HCT116 (cell line): ENCODE measurements around the gene RAD23A. TPM values are rescaled to one million over a fixed set of nuclear protein-coding genes. Genes with fewer than 3 reads are reported as not detected.

Experiments
- ATAC-seq: fragments of 200-7000 bp; cut with Tn5 transposase; 2 replicates; pipeline ENCODE4 v1.9.1; 2020; ENCODE audit warnings: mild to moderate bottlenecking, moderate library complexity
- BruUV-seq: library from RNA; stranded (reverse); fragments of 400-500 nt; replicated peaks from 2 replicates; lab custom pipeline; 2021; lab: Mats Ljungman, UMichigan
- CTCF ChIA-PET: fragments of 300-600 bp; sonication (Branson Sonifier 250); formaldehyde crosslinking; loops from one replicate; lab custom pipeline; 2021; ENCODE audit warnings: antibody characterized with exemption; lab: Charles Lee
- POLR2A ChIA-PET: fragments of 300-600, 350-600 bp; sonication (Branson Sonifier 250); formaldehyde crosslinking; loops from one replicate; lab custom pipeline; 2021; ENCODE audit warnings: antibody characterized with exemption; lab: Charles Lee
- RAD21 ChIA-PET, 2 experiments: fragments of 300-600 bp; sonication (Branson Sonifier 250); formaldehyde crosslinking; loops; one replicate each; lab custom pipeline; 2023; ENCODE audit warnings: low total read pairs in 2 of 2; ENCODE audit not compliant: uncharacterized antibody in 2 of 2, unreplicated experiment in 2 of 2, low non-redundant PET in 1 of 2; lab: Charles Lee
- DNase-seq: peaks from one replicate; pipeline ENCODE4 v3.0.0-alpha.2; 2010; ENCODE audit warnings: low read depth, low spot score
- H2AFZ ChIP-seq: fragments of 200-600 bp; shearing (Covaris generic), sonication (generic); 2 replicates; pipeline ENCODE4 v1.6.1; 2017; ENCODE audit warnings: low read depth, mixed run types, mixed read lengths, antibody characterized with exemption, low read length; ENCODE audit not compliant: poor library complexity, severe bottlenecking
- H3K27ac ChIP-seq: 2 replicates; pipeline ENCODE4 v1.5.1; 2012; ENCODE audit warnings: low read depth, low read length
- H3K27me3 ChIP-seq: fragments of 200-600 bp; sonication (generic); 2 replicates; pipeline ENCODE4 v1.6.1; 2016; ENCODE audit warnings: mixed run types, low read length, mixed read lengths; ENCODE audit not compliant: insufficient read depth
- H3K36me3 ChIP-seq, 2 experiments: fragments of 200-500 bp in 1 of 2; fragments of 200-600 bp in 1 of 2; sonication (Bioruptor generic) in 1 of 2; sonication (generic) in 1 of 2; 2 replicates each; pipeline versions ENCODE4 v1.5.1 to v1.6.1; 2014 to 2016; ENCODE audit warnings: low read length in 2 of 2, inconsistent platforms in 1 of 2, mixed read lengths in 1 of 2, mixed run types in 1 of 2; ENCODE audit not compliant: insufficient read depth in 2 of 2, control insufficient read depth in 1 of 2
- H3K4me1 ChIP-seq, 2 experiments: fragments of 200-600 bp in 1 of 2; sonication (generic) in 1 of 2; 2 replicates each; pipeline versions ENCODE4 v1.5.1 to v1.6.1; 2012 to 2017; ENCODE audit warnings: low read length in 2 of 2, inconsistent platforms in 1 of 2, mild to moderate bottlenecking in 1 of 2, mixed read lengths in 1 of 2, mixed run types in 1 of 2, moderate library complexity in 1 of 2; ENCODE audit not compliant: insufficient read depth in 2 of 2, control insufficient read depth in 1 of 2
- H3K4me2 ChIP-seq: fragments of 200-600 bp; sonication (generic); 2 replicates; pipeline ENCODE4 v1.6.1; 2017; ENCODE audit warnings: mixed run types, low read length, mixed read lengths
- H3K4me3 ChIP-seq, 2 experiments: fragments of 200-600 bp in 1 of 2; sonication (generic) in 1 of 2; replicated peaks in 1 of 2; 2 replicates each; pipeline ENCODE4 v1.5.1; 2011 to 2016; ENCODE audit warnings: low read length in 2 of 2, control low read depth in 1 of 2, low read depth in 1 of 2, mild to moderate bottlenecking in 1 of 2, mixed read lengths in 1 of 2, mixed run types in 1 of 2
- H3K79me2 ChIP-seq: fragments of 200-600 bp; sonication (generic); 2 replicates; pipeline ENCODE4 v1.6.1; 2017; ENCODE audit warnings: mild to moderate bottlenecking, mixed run types, low read length, moderate library complexity, mixed read lengths; ENCODE audit not compliant: insufficient read depth
- H3K9ac ChIP-seq: fragments of 200-600 bp; sonication (generic); 2 replicates; pipeline ENCODE4 v1.6.1; 2016; ENCODE audit warnings: low read length, mixed read lengths
- H3K9me2 ChIP-seq: fragments of 200-600 bp; sonication (generic), shearing (Covaris generic); 2 replicates; pipeline ENCODE4 v1.6.1; 2017; ENCODE audit warnings: mixed run types, mild to moderate bottlenecking, moderate library complexity; ENCODE audit not compliant: insufficient read depth
- H3K9me3 ChIP-seq, 2 experiments: fragments of 200-500 bp in 1 of 2; fragments of 200-600 bp in 1 of 2; sonication (Bioruptor generic) in 1 of 2; sonication (generic) in 1 of 2; 2 replicates each; pipeline ENCODE4 v1.6.1; 2014 to 2017; ENCODE audit warnings: low read length in 2 of 2, mixed read lengths in 2 of 2, inconsistent platforms in 1 of 2, low read depth in 1 of 2, mild to moderate bottlenecking in 1 of 2, mixed run types in 1 of 2, moderate library complexity in 1 of 2; ENCODE audit not compliant: control insufficient read depth in 1 of 2, insufficient read depth in 1 of 2
- H4K20me1 ChIP-seq: fragments of 200-600 bp; sonication (generic), shearing (Covaris generic); 2 replicates; pipeline ENCODE4 v1.6.1; 2017; ENCODE audit warnings: mixed run types, mild to moderate bottlenecking, moderate library complexity; ENCODE audit not compliant: insufficient read depth
- CBX3 ChIP-seq: IDR thresholded peaks from 2 replicates; pipeline ENCODE4 v1.6.1; 2012; ENCODE audit warnings: low read depth
- CTCF ChIP-seq, 3 experiments: fragments of 200-600 bp in 1 of 3; sonication (generic) in 1 of 3; IDR thresholded peaks in 2 of 3; conservative IDR thresholded peaks in 1 of 3; 2 replicates each; pipeline ENCODE4 v1.5.1; 2012 to 2017; ENCODE audit warnings: low read depth in 2 of 3, low read length in 2 of 3, antibody characterized with exemption in 1 of 3, borderline replicate concordance in 1 of 3, control low read depth in 1 of 3, mild to moderate bottlenecking in 1 of 3, mixed read lengths in 1 of 3, mixed run types in 1 of 3, moderate library complexity in 1 of 3; ENCODE audit not compliant: insufficient read depth in 1 of 3
- EGR1 ChIP-seq: IDR thresholded peaks from 2 replicates; pipeline ENCODE4 v1.6.1; 2012; ENCODE audit warnings: low read depth
- ELF1 ChIP-seq: IDR thresholded peaks from 2 replicates; pipeline ENCODE4 v1.6.1; 2012; ENCODE audit warnings: low read depth, borderline replicate concordance
- POLR2AphosphoS5 ChIP-seq: IDR thresholded peaks from 2 replicates; pipeline ENCODE4 v1.6.1; 2011; ENCODE audit warnings: mild to moderate bottlenecking, low read depth, low read length, moderate library complexity
- RAD21 ChIP-seq: IDR thresholded peaks from 2 replicates; pipeline ENCODE4 v1.6.1; 2012; ENCODE audit warnings: low read depth, mild to moderate bottlenecking
- REST ChIP-seq: IDR thresholded peaks from 2 replicates; pipeline ENCODE4 v1.6.1; 2012; ENCODE audit warnings: low read depth
- SP1 ChIP-seq: IDR thresholded peaks from 2 replicates; pipeline ENCODE4 v1.6.1; 2012; ENCODE audit warnings: low read depth
- intact Hi-C: fragments of 100-400 bp; cut with micrococcal nuclease; formaldehyde crosslinking; loops from 2 replicates; pipeline ENCODE4 v1.10.0; 2022
- total RNA-seq: library from RNA; stranded (reverse); gene quantifications from one replicate; pipeline ENCODE4 v1.2.1, GENCODE V29; 2021; ENCODE audit not compliant: unreplicated experiment

Gene RAD23A
- total RNA-seq, 1 experiment from 2014 or later = 163 TPM

- Histone ChIP-seq H3K4me1 (peaks cover 3 to 21% of the 10 kb centered on the region in 2 experiments; a peak in 3 of 4 replicates), H3K79me2 (peaks cover 62% of the 10 kb centered on the region), H3K27ac (peak overlapping the region; percentile 76), H4K20me1 (no peaks in the 10 kb centered on the region), H3K9ac (peak overlapping the region; percentile 93), H3K9me3 (no peaks in the 10 kb centered on the region), H3K9me2 (no peaks in the 10 kb centered on the region), H3K36me3 (peaks cover 38 to 44% of the 10 kb centered on the region in 2 experiments), H3K4me3 (peak overlapping the region; percentile 80 to 98), H3K4me2 (peak overlapping the region; percentile 91), H2AFZ (no peak overlapping the region), H3K27me3 (no peaks in the 10 kb centered on the region)
- DNase-seq = no peak
- no peak for TF ChIP-seq CBX3
- no peak for TF ChIP-seq EGR1
- TF ChIP-seq SP1 = no peak
- no peak for TF ChIP-seq REST
- TF ChIP-seq POLR2AphosphoS5 = no peak
- TF ChIP-seq CTCF (IDR thresholded peaks at IDR 0.05 in 2 of 3, conservative IDR thresholded peaks at IDR 0.05 in 1 of 3; ENCODE audit: borderline replicate concordance in 1 of 3, insufficient read depth in 1 of 3, low read depth in 2 of 3, low read length in 2 of 3) = no peak
- no peak for TF ChIP-seq ELF1
- TF ChIP-seq RAD21 = no peak
- ChIA-PET RAD21 (no interaction called here), POLR2A (interaction anchor here (1.0 to 1.2 kb wide), 2 partner anchors 9 kb away, joined by 4 to 8 read pairs; no protein-coding TSS in a partner anchor), CTCF (interaction anchor here (0.6 to 2.0 kb wide), 2 partner anchors 18 to 1451 kb away, joined by 3 to 6 read pairs; no protein-coding TSS in a partner anchor)
- intact Hi-C loops = no loop called here
- ATAC-seq = no peak
- BruUV-seq = TSS peak; percentile 57
Observed at GRCh38 chr19:12946731-12947496, 1.3 kb downstream of the RAD23A start.
